NT2/D1 (cell line): Measurements from ENCODE around the gene PRKRA.

Experiments used
- DNase-seq: peaks from one replicate; pipeline ENCODE4 v3.0.0-alpha.2; 2011; ENCODE audit warnings: low read depth, low spot score
- H3K27me3 ChIP-seq: 2 replicates; pipeline ENCODE4 v1.6.0; 2011; ENCODE audit warnings: mild to moderate bottlenecking; ENCODE audit not compliant: insufficient read length, insufficient read depth
- H3K36me3 ChIP-seq: 2 replicates; pipeline ENCODE4 v1.6.1; 2011; ENCODE audit warnings: mild to moderate bottlenecking, low read length, mixed read lengths; ENCODE audit not compliant: insufficient read depth, insufficient read length
- H3K4me1 ChIP-seq: 2 replicates; pipeline ENCODE4 v1.5.1; 2011; ENCODE audit not compliant: insufficient read depth, insufficient read length
- H3K4me3 ChIP-seq: 2 replicates; pipeline ENCODE4 v1.5.1; 2011; ENCODE audit warnings: low read depth; ENCODE audit not compliant: insufficient read length
- H3K9ac ChIP-seq: 2 replicates; pipeline ENCODE4 v1.6.0; 2011; ENCODE audit warnings: low read depth; ENCODE audit not compliant: insufficient read length
- H3K9me3 ChIP-seq: 2 replicates; pipeline ENCODE4 v1.5.1; 2011; ENCODE audit warnings: mild to moderate bottlenecking, low read length; ENCODE audit not compliant: insufficient read depth
- SUZ12 ChIP-seq: IDR thresholded peaks from 2 replicates; pipeline ENCODE4 v1.6.1; 2011; ENCODE audit not compliant: insufficient read length, insufficient read depth; ENCODE audit errors: extremely low read depth
- YY1 ChIP-seq: IDR thresholded peaks from 2 replicates; pipeline ENCODE4 v1.6.1; 2011; ENCODE audit not compliant: insufficient read length, insufficient read depth
- ZNF274 ChIP-seq: IDR thresholded peaks from 2 replicates; pipeline ENCODE4 v1.6.1; 2011; ENCODE audit warnings: mild to moderate bottlenecking, low read depth, low read length

The PRKRA gene

GRCh38 chr2:178395295-178395694 is 55.7 kb downstream of the PRKRA start:
- peaks cover 16% of the 10 kb centered on the region for H3K36me3 ChIP-seq
- no peak overlapping the region for H3K9ac ChIP-seq
- no peaks in the 10 kb centered on the region for H3K4me1 ChIP-seq
- H3K27me3 ChIP-seq: no peaks in the 10 kb centered on the region
- no peaks in the 10 kb centered on the region for H3K9me3 ChIP-seq
- DNase-seq: no peak
- TF ChIP-seq YY1 (no peak), SUZ12 (no peak), ZNF274 (no peak)
- H3K4me3 ChIP-seq: no peak overlapping the region

- H3K36me3 ChIP-seq: peaks cover 19% of the 10 kb centered on the region
Observed at GRCh38 chr2:178394859-178395258, 56.1 kb downstream of the PRKRA start.

GRCh38 chr2:178392215-178392614 is 58.8 kb downstream of the PRKRA start:
- no peak for TF ChIP-seq YY1
- TF ChIP-seq SUZ12: no peak
- TF ChIP-seq ZNF274: no peak
- Histone ChIP-seq H3K9ac (no peak overlapping the region), H3K4me3 (no peak overlapping the region)

More at GRCh38 chr2:178394859-178395258, 56.1 kb downstream of the PRKRA start:
- Histone ChIP-seq H3K27me3 (no peaks in the 10 kb centered on the region), H3K4me1 (no peaks in the 10 kb centered on the region), H3K9me3 (no peaks in the 10 kb centered on the region), H3K4me3 (no peak overlapping the region), H3K9ac (no peak overlapping the region)
- DNase-seq: no peak
- TF ChIP-seq ZNF274 (no peak), SUZ12 (no peak), YY1 (no peak)

GRCh38 chr2:178391701-178392100 is 59.3 kb downstream of the PRKRA start:
- DNase-seq: no peak
- no peak for TF ChIP-seq ZNF274
- no peak for TF ChIP-seq YY1
- TF ChIP-seq SUZ12: no peak
- no peaks in the 10 kb centered on the region for H3K4me1 ChIP-seq

More at GRCh38 chr2:178392215-178392614, 58.8 kb downstream of the PRKRA start:
- no peak for DNase-seq
- Histone ChIP-seq H3K36me3 (peaks cover 28% of the 10 kb centered on the region), H3K9me3 (no peaks in the 10 kb centered on the region), H3K4me1 (no peaks in the 10 kb centered on the region), H3K27me3 (no peaks in the 10 kb centered on the region)

GRCh38 chr2:178388287-178388686 is 62.7 kb downstream of the PRKRA start:
- Histone ChIP-seq H3K9me3 (no peaks in the 10 kb centered on the region), H3K9ac (no peak overlapping the region), H3K36me3 (peaks cover 51% of the 10 kb centered on the region), H3K4me3 (no peak overlapping the region), H3K4me1 (no peaks in the 10 kb centered on the region), H3K27me3 (no peaks in the 10 kb centered on the region)
- DNase-seq: no peak
- TF ChIP-seq ZNF274: no peak
- TF ChIP-seq SUZ12: no peak
- no peak for TF ChIP-seq YY1

More at GRCh38 chr2:178391701-178392100, 59.3 kb downstream of the PRKRA start:
- Histone ChIP-seq H3K36me3 (peaks cover 33% of the 10 kb centered on the region), H3K27me3 (no peaks in the 10 kb centered on the region), H3K9me3 (no peaks in the 10 kb centered on the region), H3K4me3 (no peak overlapping the region), H3K9ac (no peak overlapping the region)

GRCh38 chr2:178386986-178387597 is 63.9 kb downstream of the PRKRA start:
- H3K27me3 ChIP-seq: no peaks in the 10 kb centered on the region
- no peaks in the 10 kb centered on the region for H3K9me3 ChIP-seq
- DNase-seq: no peak
- H3K4me3 ChIP-seq: no peak overlapping the region
- H3K4me1 ChIP-seq: no peaks in the 10 kb centered on the region
- TF ChIP-seq SUZ12 (no peak), ZNF274 (no peak), YY1 (no peak)
- H3K9ac ChIP-seq: no peak overlapping the region
- H3K36me3 ChIP-seq: peaks cover 53% of the 10 kb centered on the region

- Histone ChIP-seq H3K36me3 (peaks cover 44% of the 10 kb centered on the region), H3K4me3 (no peak overlapping the region), H3K27me3 (no peaks in the 10 kb centered on the region), H3K9me3 (no peaks in the 10 kb centered on the region), H3K4me1 (no peaks in the 10 kb centered on the region), H3K9ac (no peak overlapping the region)
- no peak for DNase-seq
- no peak for TF ChIP-seq YY1
Observed at GRCh38 chr2:178385595-178386148, 65.3 kb downstream of the PRKRA start.

- Histone ChIP-seq H3K36me3 (peaks cover 34% of the 10 kb centered on the region), H3K9me3 (no peaks in the 10 kb centered on the region), H3K27me3 (no peaks in the 10 kb centered on the region), H3K9ac (no peak overlapping the region), H3K4me1 (no peaks in the 10 kb centered on the region), H3K4me3 (no peak overlapping the region)
- no peak for DNase-seq
- no peak for TF ChIP-seq YY1
- no peak for TF ChIP-seq ZNF274
- no peak for TF ChIP-seq SUZ12
Observed at GRCh38 chr2:178383718-178384117, 67.3 kb downstream of the PRKRA start.
